ENCODE measurements around the gene TMEM175. TPM values are rescaled to one million over a fixed set of nuclear protein-coding genes. Genes with fewer than 3 reads are reported as not detected.

The TMEM175 gene
- total and polyA plus RNA-seq, 2 donors (not counting 1 experiment from before 2014, with no cell fraction given), result 44.4 to 432 TPM

DNA sequence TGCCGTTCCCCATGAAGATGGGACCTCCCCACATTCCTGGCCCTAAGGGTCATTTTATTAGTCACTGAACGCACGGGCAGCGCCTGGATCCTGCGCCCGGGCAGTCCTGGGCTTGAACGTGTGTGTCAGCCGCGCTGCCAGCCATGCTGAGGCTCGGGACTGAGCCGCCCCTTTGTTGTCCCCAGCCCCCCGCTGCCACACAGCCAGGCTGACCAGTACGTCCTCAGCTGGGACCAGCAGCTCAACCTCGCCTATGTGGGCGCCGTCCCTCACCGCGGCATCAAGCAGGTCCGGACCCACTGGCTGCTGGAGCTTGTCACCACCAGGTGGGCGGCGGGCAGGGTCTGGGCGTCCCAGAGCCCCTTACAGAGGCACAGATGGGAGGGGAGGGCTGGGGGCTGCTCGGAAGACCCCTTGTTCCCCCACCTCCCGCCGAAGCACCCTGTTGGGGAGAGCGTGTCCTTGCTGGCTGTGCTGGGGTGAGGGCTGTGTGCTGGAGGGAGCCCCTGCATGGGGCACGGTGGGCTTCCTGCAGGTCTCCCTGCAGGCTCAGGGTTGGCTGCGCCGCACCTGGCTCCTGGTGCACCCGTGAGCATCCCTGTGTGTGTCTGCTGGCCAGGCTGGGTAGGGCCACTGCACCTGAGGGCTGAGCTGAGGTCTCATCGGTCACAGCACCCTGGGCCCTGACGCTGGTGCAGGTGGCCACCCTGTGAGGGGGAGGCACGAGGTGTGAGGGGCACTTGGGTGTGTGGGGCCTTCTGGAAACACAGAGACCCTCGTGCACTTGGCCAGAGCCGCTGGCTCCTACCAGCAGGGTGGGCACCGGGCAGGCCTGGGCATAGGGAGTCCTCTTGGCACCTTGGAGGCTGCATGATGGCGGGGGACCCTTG lies 55.6 kb downstream of the TMEM175 start:
- Histone ChIP-seq H2AFZ (ENCODE audit: insufficient read depth, low read depth, low read length, poor library complexity, severe bottlenecking) (peak overlapping the region; percentile 92), H4K20me1 (ENCODE audit: control insufficient read depth, insufficient read depth, low read length, poor library complexity, severe bottlenecking) (peaks cover 14% of the 10 kb centered on the region), H3K9ac (ENCODE audit: low read length) (peak overlapping the region; percentile 71), H3K9me3 (ENCODE audit: control extremely low read depth in 1 of 3, control insufficient read depth in 2 of 3, insufficient read depth in 1 of 3, low read length in 2 of 3) (no peaks in the 10 kb centered on the region), H3K4me1 (ENCODE audit: control insufficient read depth in 2 of 2, insufficient read depth in 2 of 2, low read length in 2 of 2) (peaks cover 25 to 26% of the 10 kb centered on the region in 2 donors), H3K79me2 (ENCODE audit: control insufficient read depth, insufficient read depth, low read length) (peaks cover 15% of the 10 kb centered on the region), H3K27me3 (replicated peaks in 1 of 4; ENCODE audit: control extremely low read depth in 1 of 4, control insufficient read depth in 3 of 4, insufficient read depth in 4 of 4, low read length in 3 of 4) (no peaks in the 10 kb centered on the region), H3K27ac (ENCODE audit: low read length in 2 of 2) (peak overlapping the region in 1 of 2 donors; percentile 25), H3K4me3 (ENCODE audit: control extremely low read depth in 1 of 5, extremely low read depth in 1 of 5, insufficient read depth in 1 of 5, low read depth in 2 of 5, low read length in 4 of 5) (peak overlapping the region in 4 of 5 experiments; percentile 25 to 72 (median 66)), H3K36me3 (replicated peaks in 1 of 2; ENCODE audit: control extremely low read depth in 1 of 2, control insufficient read depth in 1 of 2, extremely low read depth in 1 of 2, insufficient read depth in 2 of 2, low read length in 1 of 2) (no peaks in the 10 kb centered on the region), H3K4me2 (replicated peaks; ENCODE audit: low read depth, low read length, poor library complexity, severe bottlenecking) (peak overlapping the region; percentile 86)
- TF ChIP-seq CTCF (IDR thresholded peaks at IDR 0.05) (no peak), EZH2 (IDR thresholded peaks at IDR 0.05; ENCODE audit: borderline replicate concordance, insufficient read depth, low read depth, low read length, poor library complexity, severe bottlenecking) (no peak)
- no peaks in the 10 kb centered on the region for H3K27me3 Mint-ChIP-seq
- intact Hi-C loops (cut with micrococcal nuclease), result loop anchor here (1.0 to 10.0 kb wide), 10 partner anchors 15 to 743 kb away; partner anchors contain the start of genes DGKQ, FGFRL1, GAK and TMEM175
- ChIA-PET POLR2A (interaction anchor here (0.5 to 1.7 kb wide), 8 partner anchors 22 to 314 kb away, joined by 3 to 6 read pairs (median 4); partner anchors contain the start of genes ATP5ME, FGFRL1 and MYL5), CTCF (interaction anchor here (0.8 to 6.7 kb wide), 28 partner anchors 10 to 746 kb away, joined by 3 to 90 read pairs (median 4); partner anchors contain the start of genes ATP5ME, DGKQ, GAK and TMEM175)
- H3K4me3 Mint-ChIP-seq, result peak overlapping the region; percentile 76
- DNase-seq (no peak), ATAC-seq (ENCODE audit: low read depth) (no peak)
- H3K4me1 Mint-ChIP-seq, result peaks cover 26% of the 10 kb centered on the region
- H3K27ac Mint-ChIP-seq, result peak overlapping the region; percentile 79
- no peaks in the 10 kb centered on the region for H3K9me3 Mint-ChIP-seq (ENCODE audit: insufficient read depth)
- WGBS (ENCODE audit: insufficient coverage), result 89% methylated on average over 27 of the region's 37 CpGs
